IgD-negative memory B cell (primary cell): ENCODE data around the gene EHD1. TPM values are rescaled to one million over a fixed set of nuclear protein-coding genes. Genes with fewer than 3 reads are reported as not detected.

Experiments used
- H3K27ac Mint-ChIP-seq, 3 donors: one replicate each; pipeline ENCODE4 v1.8.0; 2020 to 2022; ENCODE audit warnings: mild to moderate bottlenecking in 3 of 3, mixed read lengths in 3 of 3, moderate library complexity in 1 of 3
- H3K27me3 Mint-ChIP-seq: one replicate; pipeline ENCODE4 v1.8.0; 2021; ENCODE audit warnings: mixed read lengths
- H3K36me3 Mint-ChIP-seq: one replicate; pipeline ENCODE4 v1.8.0; 2020; ENCODE audit warnings: mild to moderate bottlenecking, mixed read lengths
- H3K4me1 Mint-ChIP-seq, 3 donors: one replicate each; pipeline ENCODE4 v1.8.0; 2020 to 2022; ENCODE audit warnings: mixed read lengths in 3 of 3, mild to moderate bottlenecking in 1 of 3
- H3K4me3 Mint-ChIP-seq, 4 donors: one replicate each; pipeline ENCODE4 v1.8.0; 2020 to 2022; ENCODE audit warnings: mild to moderate bottlenecking in 4 of 4, mixed read lengths in 4 of 4, moderate library complexity in 3 of 4
- H3K9me3 Mint-ChIP-seq, 3 donors: one replicate each; pipeline ENCODE4 v1.8.0; 2020 to 2021; ENCODE audit warnings: mixed read lengths in 3 of 3, mild to moderate bottlenecking in 1 of 3
- polyA plus RNA-seq: library from polyadenylated mRNA; unstranded; fragments of 300-500 nt; fragmentation: Illumina TruSeq; gene quantifications from one replicate; pipeline ENCODE4 v1.2.3, GENCODE V29; 2021

EHD1 gene
- polyA plus RNA-seq: 210 TPM

DNA sequence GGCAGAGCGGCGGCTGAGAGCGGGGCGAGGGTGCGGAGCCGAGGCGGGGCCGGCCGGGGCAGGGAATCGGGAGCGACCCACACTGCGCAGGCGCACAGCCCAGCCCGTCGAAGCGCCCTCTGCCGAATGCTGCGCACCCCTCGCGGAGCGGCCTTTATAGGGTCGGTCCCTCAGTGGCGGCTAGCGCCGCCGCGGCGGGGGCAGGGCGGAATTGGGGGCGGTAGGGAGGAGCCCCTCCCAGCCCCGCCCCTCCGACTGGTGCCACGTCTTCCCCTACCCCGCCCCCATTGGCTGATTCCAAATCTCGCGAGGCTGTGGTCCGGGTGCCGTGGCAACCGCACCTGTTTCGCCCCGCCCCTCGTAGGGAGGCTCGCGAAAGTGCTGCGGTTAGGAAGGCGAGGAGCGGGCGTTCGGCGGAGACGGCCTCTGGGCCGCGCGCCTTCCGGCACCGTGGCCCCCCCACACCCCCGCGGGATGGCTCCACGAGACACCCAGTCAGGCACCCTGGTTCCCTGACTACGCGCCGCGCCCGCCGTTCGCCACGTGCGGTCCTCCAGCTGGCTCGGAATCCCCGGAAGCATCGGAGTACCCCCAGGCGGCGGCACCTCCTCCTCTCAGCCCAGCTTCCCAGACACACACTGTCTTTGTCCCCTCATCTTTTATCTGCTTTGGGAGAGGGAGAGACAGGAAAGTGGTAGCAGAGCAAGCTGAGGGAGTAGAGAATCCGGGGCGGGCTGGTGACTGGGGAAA, at the start of gene EHD1:
EHD1 (minus strand) TSS at position 128 of the 750 bp plus-strand sequence. CDS start 157 bp downstream, outside the sequence.
- no peaks in the 10 kb centered on the region for H3K9me3 Mint-ChIP-seq
- H3K4me1 Mint-ChIP-seq: peaks cover 38 to 46% (median 39%) of the 10 kb centered on the region in 3 donors
- H3K36me3 Mint-ChIP-seq: peaks cover 12% of the 10 kb centered on the region
- H3K4me3 Mint-ChIP-seq: peak within 1 kb of the TSS; percentile 94 to 99 (median 97)
- peaks cover 2% of the 10 kb centered on the region for H3K27me3 Mint-ChIP-seq
- H3K27ac Mint-ChIP-seq: peak within 1 kb of the TSS; percentile 86 to 98 (median 97)

DNA sequence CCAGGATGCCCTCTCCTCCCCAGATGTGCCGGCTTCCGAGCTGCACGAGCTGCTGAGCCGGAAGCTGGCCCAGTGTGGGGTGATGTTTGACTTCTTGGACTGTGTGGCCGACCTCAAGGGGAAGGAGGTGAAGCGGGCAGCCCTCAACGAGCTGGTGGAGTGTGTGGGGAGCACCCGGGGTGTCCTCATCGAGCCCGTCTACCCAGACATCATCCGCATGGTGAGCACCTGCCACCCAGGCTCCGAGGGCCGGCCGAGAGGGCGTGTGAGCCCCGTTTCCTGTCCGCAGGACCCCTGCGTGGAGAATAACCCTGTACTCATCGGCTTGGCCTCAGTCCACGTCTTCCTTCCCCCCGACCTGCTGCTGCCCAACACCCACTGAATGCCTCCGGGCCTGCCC, 48.3 kb upstream of the EHD1 start:
- Mint-ChIP-seq H3K9me3 (no peaks in the 10 kb centered on the region), H3K36me3 (peaks cover 2% of the 10 kb centered on the region), H3K27ac (no peak overlapping the region), H3K4me3 (peak overlapping the region; percentile 58 to 84 (median 71)), H3K27me3 (no peaks in the 10 kb centered on the region), H3K4me1 (peaks cover 8 to 12% (median 9%) of the 10 kb centered on the region in 3 donors)

DNA sequence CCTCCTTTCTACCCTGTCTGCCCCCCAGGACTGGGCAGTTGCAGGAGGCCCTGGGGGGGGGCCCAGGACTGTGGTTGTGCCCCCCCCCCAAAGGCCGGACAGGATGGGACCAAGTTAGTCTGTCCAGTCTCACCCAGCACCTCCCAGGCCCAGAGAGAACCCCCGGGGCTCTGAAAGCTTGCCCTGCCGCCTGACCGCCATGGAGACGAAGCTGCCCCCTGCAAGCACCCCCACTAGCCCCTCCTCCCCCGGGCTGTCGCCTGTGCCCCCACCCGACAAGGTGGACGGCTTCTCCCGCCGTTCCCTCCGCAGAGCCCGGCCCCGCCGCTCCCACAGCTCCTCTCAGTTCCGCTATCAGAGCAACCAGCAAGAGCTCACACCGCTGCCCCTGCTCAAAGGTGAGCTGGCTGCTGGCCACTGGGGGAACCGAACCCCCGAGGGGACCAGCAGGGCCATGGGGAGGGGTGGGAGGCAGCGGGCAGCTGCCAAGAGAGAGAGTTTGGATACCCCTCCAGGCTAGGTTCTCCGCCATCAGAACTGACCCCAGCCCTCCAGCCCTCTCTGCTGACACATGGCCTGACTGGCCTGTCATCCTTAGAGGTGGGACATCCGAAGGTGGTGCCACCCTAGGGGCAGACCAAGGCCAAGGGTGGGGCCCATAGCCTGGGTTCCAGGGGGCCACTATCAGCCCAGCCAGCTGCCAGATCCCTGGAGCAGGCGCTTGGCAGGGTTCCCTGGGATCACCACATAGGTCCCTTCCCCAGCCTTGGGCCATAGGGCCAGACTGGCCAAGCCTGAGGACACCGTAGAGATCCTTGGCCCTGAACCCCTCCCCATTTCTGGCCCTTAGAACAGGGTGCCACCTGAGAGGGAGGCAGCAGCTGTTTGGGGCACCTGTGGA, 47.4 kb upstream of the EHD1 start:
- Mint-ChIP-seq H3K27me3 (no peaks in the 10 kb centered on the region), H3K27ac (peak overlapping the region in 1 of 3 donors; percentile 25), H3K36me3 (peaks cover 2% of the 10 kb centered on the region), H3K4me1 (peaks cover 8 to 12% (median 9%) of the 10 kb centered on the region in 3 donors), H3K4me3 (peak overlapping the region; percentile 92 to 100 (median 98)), H3K9me3 (no peaks in the 10 kb centered on the region)

DNA sequence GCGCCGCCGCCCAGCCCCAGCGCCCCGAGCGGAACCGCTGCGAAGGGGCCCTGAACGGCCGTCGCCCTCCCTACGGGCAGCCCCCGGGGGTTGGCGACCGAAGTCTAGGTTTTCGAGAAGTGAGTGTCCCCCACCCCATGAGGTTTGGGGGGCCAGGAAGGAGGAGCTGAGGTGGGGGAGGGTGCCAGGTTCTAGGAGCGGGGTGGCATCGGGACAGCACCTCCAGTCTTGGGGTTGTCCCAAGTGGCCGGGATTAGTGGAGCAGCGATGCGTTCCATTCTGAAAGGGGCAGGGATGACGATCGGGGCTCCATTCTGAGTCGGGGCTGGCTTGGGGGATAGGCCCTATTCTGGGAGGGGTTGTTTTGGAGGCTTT, 46.5 kb upstream of the EHD1 start:
- Mint-ChIP-seq H3K9me3 (no peaks in the 10 kb centered on the region), H3K4me1 (peaks cover 8 to 10% (median 9%) of the 10 kb centered on the region in 3 donors), H3K4me3 (peak overlapping the region; percentile 92 to 100 (median 98)), H3K27ac (peak overlapping the region in 1 of 3 donors; percentile 23), H3K36me3 (peaks cover 2% of the 10 kb centered on the region), H3K27me3 (no peaks in the 10 kb centered on the region)

DNA sequence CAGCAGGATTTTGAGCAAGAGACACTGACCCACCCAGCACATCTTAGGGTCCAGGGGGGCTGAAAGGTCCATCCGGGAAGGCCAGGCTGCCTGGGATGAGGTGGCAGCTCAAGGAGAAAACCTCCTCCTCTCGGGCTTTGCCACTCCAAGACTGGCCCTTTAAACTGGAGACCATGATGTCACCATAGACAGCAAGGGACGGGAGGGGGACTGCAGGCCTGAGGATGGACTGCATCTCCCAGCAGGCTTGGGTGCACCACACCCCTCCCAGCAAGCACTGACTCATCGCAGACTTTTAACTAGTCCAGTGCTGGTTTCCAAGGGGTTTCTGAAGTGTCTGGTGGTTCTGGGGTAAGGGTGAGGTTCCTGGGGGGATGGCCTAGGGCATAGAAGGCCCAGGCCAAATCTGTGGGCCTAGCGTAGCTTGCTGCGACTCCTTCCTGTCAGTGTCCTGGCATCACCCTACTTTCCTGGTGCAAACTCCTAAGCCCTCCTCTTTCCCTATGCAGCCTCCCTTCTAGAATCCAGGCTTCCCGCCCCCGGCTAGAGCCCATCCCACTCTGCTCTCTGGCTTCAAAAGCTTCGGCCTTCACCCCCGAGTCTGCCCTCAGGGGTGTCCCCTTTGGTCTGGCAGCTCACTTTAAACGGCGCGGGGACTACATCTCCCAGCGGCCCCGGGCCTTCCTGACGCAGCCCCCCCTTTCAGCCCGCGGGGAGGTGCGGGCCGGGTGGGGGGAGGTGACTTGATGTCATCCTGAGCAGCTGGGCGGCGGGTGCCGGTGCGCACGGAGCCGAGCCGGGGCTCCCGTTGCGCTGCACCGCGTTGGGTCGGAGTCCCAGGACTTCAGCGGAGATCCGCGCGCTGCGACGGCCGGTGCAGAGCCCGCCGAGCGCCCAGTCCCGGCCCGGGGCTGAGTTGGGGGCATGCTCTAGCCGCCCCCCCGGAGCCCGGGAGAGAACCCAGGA, 45.8 kb upstream of the EHD1 start, which contains the start of gene PPP2R5B:
PPP2R5B (plus strand) TSS at position 746 of the 966 bp plus-strand sequence. CDS start 1,046 bp downstream, outside the sequence.
- H3K4me3 Mint-ChIP-seq: peak within 1 kb of the TSS; percentile 92 to 100 (median 98)

DNA sequence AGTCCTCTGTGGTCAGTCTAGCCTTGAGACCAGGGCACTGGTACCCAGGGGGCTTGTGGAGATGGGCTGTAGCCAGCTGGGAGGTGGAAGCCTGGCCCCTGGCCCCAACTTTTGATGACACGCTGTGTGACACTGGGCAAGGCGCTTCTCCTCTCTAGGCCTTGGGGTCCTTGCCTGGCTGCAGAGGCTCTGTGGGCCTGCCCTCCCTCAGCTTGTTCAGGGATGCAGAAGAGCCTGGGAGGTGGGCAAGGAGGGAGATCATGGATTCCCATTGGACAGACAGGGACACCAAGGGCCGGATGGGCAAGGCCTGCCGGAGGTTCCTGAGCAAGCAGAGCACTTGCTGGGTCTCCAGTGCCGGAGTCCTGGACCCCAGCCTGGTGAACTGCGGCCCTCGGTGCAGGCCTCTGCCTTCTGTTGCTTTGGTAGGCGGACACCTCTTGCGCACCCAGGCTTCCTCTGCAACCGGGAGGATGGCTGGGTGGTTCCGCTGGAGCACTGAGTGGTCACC, 44.8 kb upstream of the EHD1 start:
- H3K27ac Mint-ChIP-seq: no peak overlapping the region
- H3K27me3 Mint-ChIP-seq: no peaks in the 10 kb centered on the region
- H3K36me3 Mint-ChIP-seq: peaks cover 2% of the 10 kb centered on the region
- no peaks in the 10 kb centered on the region for H3K9me3 Mint-ChIP-seq
- peak overlapping the region in 1 of 4 donors; percentile 12 for H3K4me3 Mint-ChIP-seq
- H3K4me1 Mint-ChIP-seq: peaks cover 8 to 12% (median 10%) of the 10 kb centered on the region in 3 donors

More for the DNA sequence above, 45.8 kb upstream of the EHD1 start, which contains the start of gene PPP2R5B:
- Mint-ChIP-seq H3K4me1 (peaks cover 8 to 10% (median 9%) of the 10 kb centered on the region in 3 donors), H3K9me3 (no peaks in the 10 kb centered on the region), H3K36me3 (peaks cover 2% of the 10 kb centered on the region), H3K27me3 (no peaks in the 10 kb centered on the region), H3K27ac (peak within 1 kb of the TSS; percentile 68 to 97 (median 97))

DNA sequence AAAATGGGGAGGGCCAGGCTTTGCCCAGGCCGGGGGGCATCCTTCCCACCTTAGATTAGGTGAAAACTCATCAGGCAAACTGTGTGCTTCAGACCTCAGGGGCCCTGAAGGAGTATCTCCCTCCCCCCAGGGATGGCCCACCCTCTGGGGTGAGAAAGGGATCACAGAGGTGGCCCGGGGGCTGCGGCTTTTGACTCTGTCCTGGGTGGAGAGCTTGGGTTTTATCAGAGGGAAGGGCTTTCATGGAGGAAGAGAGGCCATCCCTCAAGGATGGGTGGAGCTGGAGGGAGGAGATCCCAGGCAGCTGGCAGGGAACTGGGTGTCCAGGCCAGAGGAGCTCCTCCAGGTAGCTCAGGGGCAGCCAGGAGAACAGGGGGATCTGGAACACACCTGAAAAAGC, 43.0 kb upstream of the EHD1 start:
- H3K4me1 Mint-ChIP-seq: peaks cover 17 to 28% (median 22%) of the 10 kb centered on the region in 3 donors
- H3K27me3 Mint-ChIP-seq: no peaks in the 10 kb centered on the region
- peak overlapping the region in 1 of 4 donors; percentile 40 for H3K4me3 Mint-ChIP-seq
- no peaks in the 10 kb centered on the region for H3K9me3 Mint-ChIP-seq
- H3K36me3 Mint-ChIP-seq: peaks cover 1% of the 10 kb centered on the region
- H3K27ac Mint-ChIP-seq: no peak overlapping the region

DNA sequence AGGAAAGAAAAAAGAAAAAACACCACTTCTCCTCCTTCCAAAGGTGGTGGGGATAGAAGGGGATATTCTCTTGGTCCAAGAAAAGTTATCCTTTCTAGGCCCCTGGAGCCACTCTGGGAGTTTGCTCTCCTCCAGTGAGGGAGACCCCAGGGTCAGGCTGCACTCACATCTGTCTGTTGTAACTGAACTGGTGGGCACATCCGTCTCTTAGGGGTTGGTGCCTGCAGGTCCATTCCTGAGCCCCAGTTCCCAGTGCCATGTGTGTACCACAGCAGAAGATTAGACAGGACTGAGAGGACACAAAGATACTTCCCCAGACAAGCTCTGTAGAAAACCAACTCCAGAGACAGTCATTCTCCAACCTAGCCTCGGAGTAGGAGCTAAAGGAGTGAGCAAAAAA, 41.7 kb upstream of the EHD1 start:
- Mint-ChIP-seq H3K4me3 (peak overlapping the region in 1 of 4 donors; percentile 65), H3K27me3 (no peaks in the 10 kb centered on the region), H3K4me1 (peaks cover 24 to 33% (median 30%) of the 10 kb centered on the region in 3 donors), H3K27ac (peak overlapping the region in 1 of 3 donors; percentile 12), H3K36me3 (no peaks in the 10 kb centered on the region), H3K9me3 (no peaks in the 10 kb centered on the region)

DNA sequence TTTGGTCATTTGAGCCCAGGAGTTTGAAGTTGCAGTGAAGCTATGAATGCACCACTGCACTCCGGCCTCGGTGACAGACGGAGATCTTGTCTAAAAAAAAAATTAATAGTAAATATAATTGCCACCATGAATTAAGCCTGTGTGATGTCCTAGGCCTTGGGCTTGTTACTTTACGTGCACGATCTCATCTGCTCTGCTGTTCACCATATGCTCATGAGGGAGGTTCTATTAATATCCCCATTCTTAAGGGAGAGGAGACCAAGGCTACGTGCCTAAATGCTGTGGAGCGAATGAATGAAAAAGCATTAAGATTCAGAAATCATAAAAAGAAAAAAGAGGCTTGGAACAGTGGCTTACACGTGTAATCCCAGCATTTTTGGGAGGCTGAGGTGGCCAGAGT, 41.2 kb upstream of the EHD1 start:
- Mint-ChIP-seq H3K4me3 (no peak overlapping the region), H3K9me3 (no peaks in the 10 kb centered on the region), H3K27ac (peak overlapping the region in 1 of 3 donors; percentile 12), H3K36me3 (no peaks in the 10 kb centered on the region), H3K4me1 (peaks cover 24 to 33% (median 30%) of the 10 kb centered on the region in 3 donors), H3K27me3 (no peaks in the 10 kb centered on the region)

DNA sequence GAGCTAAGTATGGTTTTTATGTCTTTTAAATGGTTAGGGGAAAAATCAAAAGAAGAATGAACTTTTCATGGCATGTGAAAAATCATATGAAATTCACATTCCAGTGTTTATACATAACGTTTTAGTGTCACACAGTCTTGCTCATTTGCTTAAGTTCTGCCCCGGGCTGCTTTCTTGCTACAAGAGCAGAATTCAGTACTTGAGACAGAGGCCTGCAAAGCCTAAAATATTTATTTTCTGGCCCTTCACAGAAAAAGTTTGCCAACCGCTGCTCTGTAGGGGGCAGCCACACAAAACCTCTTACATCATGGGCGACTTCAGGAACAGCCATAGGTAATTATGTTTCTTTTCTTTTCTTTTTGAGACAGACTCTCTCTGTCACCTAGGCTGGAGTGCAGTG, 39.6 kb upstream of the EHD1 start:
- H3K36me3 Mint-ChIP-seq: no peaks in the 10 kb centered on the region
- H3K4me1 Mint-ChIP-seq: peaks cover 16 to 26% (median 21%) of the 10 kb centered on the region in 3 donors
- no peaks in the 10 kb centered on the region for H3K9me3 Mint-ChIP-seq
- H3K27me3 Mint-ChIP-seq: no peaks in the 10 kb centered on the region
- peak overlapping the region; percentile 82 to 96 (median 89) for H3K4me3 Mint-ChIP-seq
- peak overlapping the region; percentile 47 to 96 (median 90) for H3K27ac Mint-ChIP-seq

DNA sequence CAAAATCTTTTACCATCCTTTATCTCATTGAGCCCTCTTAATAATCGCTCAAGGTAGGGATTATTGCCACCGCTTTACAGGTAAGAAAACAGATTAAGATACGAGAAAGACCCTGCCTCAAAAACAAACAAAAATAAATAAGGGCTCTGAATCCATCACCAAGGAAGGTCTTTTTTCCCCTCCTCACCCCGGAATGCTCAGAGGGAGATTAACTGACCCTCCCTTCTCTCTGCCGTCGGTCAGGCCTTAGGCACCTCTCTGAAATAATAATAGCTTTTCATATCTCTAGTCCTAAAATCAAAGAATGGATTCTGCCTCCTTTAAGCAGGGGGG, 39.2 kb upstream of the EHD1 start:
- Mint-ChIP-seq H3K36me3 (no peaks in the 10 kb centered on the region), H3K4me1 (peaks cover 16 to 26% (median 21%) of the 10 kb centered on the region in 3 donors), H3K27me3 (no peaks in the 10 kb centered on the region), H3K9me3 (no peaks in the 10 kb centered on the region), H3K27ac (peak overlapping the region; percentile 47 to 96 (median 90)), H3K4me3 (peak overlapping the region; percentile 82 to 96 (median 89))

DNA sequence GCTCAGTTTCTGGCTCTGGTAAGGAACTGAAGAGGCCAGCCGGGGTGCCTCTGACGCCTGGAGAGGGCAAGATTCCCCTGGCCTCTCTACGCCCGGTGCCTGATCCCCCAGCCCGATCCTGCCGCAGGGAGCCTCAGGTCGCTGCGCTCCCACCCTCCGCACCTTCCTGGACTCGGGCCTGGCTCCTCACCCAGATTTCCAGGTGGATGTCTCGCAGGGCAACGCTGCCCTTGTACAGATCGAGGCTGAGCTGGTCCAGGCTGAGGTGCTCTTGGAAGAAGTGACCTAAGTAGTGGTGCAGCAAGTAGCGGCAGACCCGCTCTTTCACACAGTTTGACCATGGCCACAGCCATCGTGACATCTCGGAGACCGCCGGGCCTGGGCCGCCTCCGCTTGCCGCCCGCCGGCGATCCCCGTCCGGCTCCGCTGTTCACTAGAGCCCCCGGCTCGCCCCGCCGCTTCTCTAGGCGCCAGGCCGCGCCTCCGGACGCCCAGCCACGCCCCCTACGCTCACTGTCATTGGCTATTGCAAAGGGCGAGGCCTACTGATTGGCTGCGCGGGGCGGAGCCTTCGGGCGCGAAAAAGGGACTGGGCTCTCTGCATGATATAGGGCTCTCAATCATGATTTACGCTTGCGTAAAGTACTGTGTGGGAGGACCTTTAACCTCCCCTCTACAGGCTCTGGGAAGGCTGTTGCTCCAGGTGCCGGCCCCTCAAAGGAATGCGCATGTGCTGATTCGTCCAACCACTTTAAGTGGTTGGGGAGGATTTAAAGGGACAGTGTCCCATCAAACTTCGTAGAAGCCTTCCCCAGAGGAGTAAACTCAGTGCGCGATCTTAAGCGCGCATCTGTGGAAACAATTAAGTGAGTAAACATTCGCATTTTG, 38.6 kb upstream of the EHD1 start, which contains the start of gene ATG2A:
ATG2A (minus strand) TSS at position 435 of the 888 bp plus-strand sequence; CDS start at position 361, 74 bp downstream.
- peak within 1 kb of the TSS; percentile 82 to 96 (median 89) for H3K4me3 Mint-ChIP-seq
- H3K9me3 Mint-ChIP-seq: no peaks in the 10 kb centered on the region
- peak within 1 kb of the TSS; percentile 47 to 96 (median 90) for H3K27ac Mint-ChIP-seq
- peaks cover 16 to 26% (median 21%) of the 10 kb centered on the region in 3 donors for H3K4me1 Mint-ChIP-seq
- no peaks in the 10 kb centered on the region for H3K36me3 Mint-ChIP-seq
- no peaks in the 10 kb centered on the region for H3K27me3 Mint-ChIP-seq
